Natural killer cell (primary cell): Measurements from ENCODE around the gene DIAPH3. TPM values are rescaled to one million over a fixed set of nuclear protein-coding genes. Genes with fewer than 3 reads are reported as not detected.

Source experiments
- ATAC-seq, 3 donors: fragments of 150-1000 bp in 2 of 3; fragments of 200-7000 bp in 1 of 3; cut with Tn5 transposase; 1 replicate in 1 of 3; 2 replicates in 2 of 3; pipeline ENCODE4 v1.10.0; 2021; ENCODE audit warnings: mild to moderate bottlenecking in 2 of 3, moderate library complexity in 2 of 3
- DNase-seq, 2 donors: peaks; one replicate each; pipeline versions ENCODE4 v3.0.0 to v3.0.0-alpha.2; 2013 to 2021; ENCODE audit warnings: mixed read lengths in 1 of 2
- H3K27ac ChIP-seq: one replicate; pipeline ENCODE4 v1.5.1; 2013; ENCODE audit warnings: mild to moderate bottlenecking, low read length
- H3K27me3 ChIP-seq: one replicate; pipeline ENCODE4 v1.6.1; 2013; ENCODE audit warnings: low read length; ENCODE audit not compliant: control insufficient read depth, insufficient read depth
- H3K36me3 ChIP-seq: one replicate; pipeline ENCODE4 v1.6.1; 2013; ENCODE audit warnings: low read length; ENCODE audit not compliant: control insufficient read depth, insufficient read depth
- H3K4me1 ChIP-seq: one replicate; pipeline ENCODE4 v1.6.1; 2013; ENCODE audit warnings: low read length; ENCODE audit not compliant: control insufficient read depth, insufficient read depth
- H3K4me3 ChIP-seq: one replicate; pipeline ENCODE4 v1.5.1; 2013; ENCODE audit warnings: low read length
- H3K9me3 ChIP-seq: one replicate; pipeline ENCODE4 v1.6.1; 2013; ENCODE audit warnings: low read length; ENCODE audit not compliant: control insufficient read depth, insufficient read depth
- H3K27ac Mint-ChIP-seq, 2 donors: one replicate each; pipeline ENCODE4 v1.8.0; 2022; ENCODE audit warnings: mild to moderate bottlenecking in 2 of 2, mixed read lengths in 2 of 2, moderate library complexity in 1 of 2
- H3K27me3 Mint-ChIP-seq, 2 donors: one replicate each; pipeline ENCODE4 v1.8.0; 2022; ENCODE audit warnings: low read depth in 2 of 2, mixed read lengths in 2 of 2
- H3K36me3 Mint-ChIP-seq: one replicate; pipeline ENCODE4 v1.8.0; 2022; ENCODE audit warnings: mixed read lengths
- H3K4me1 Mint-ChIP-seq, 2 donors: one replicate each; pipeline ENCODE4 v1.8.0; 2022; ENCODE audit warnings: mixed read lengths in 2 of 2
- H3K4me3 Mint-ChIP-seq: one replicate; pipeline ENCODE4 v1.8.0; 2022; ENCODE audit warnings: mild to moderate bottlenecking, moderate library complexity, mixed read lengths
- H3K9me3 Mint-ChIP-seq, 2 donors: one replicate each; pipeline ENCODE4 v1.8.0; 2022; ENCODE audit warnings: mixed read lengths in 2 of 2
- WGBS: methylation state at CpG from one replicate; pipeline ENCODE4 v1.1.7; 2013; ENCODE audit warnings: missing lambda C conversion rate; ENCODE audit not compliant: insufficient coverage; 5-methylcytosine and 5-hydroxymethylcytosine counted together
- intact Hi-C: fragments of 100-400 bp; cut with micrococcal nuclease; formaldehyde crosslinking; loops from one replicate; pipeline ENCODE4 v1.14.2; 2022
- total RNA-seq, 4 donors: library from RNA; stranded (reverse); fragments of 120-200 nt in 1 of 4; gene quantifications; one replicate each; pipeline versions ENCODE4 v1.2.3 to v1.2.4, GENCODE V29; 2013 to 2022
- TF ChIP-seq, protein P1 (sequence below): fragments of 200-600 bp; IDR thresholded peaks from one replicate; pipeline ENCODE4 v1.8.0; 2022; ENCODE audit warnings: antibody characterized with exemption

Gene DIAPH3
- total RNA-seq, 3 donors from 2014 or later (not counting 1 experiment from before 2014, with no cell fraction given): 0.54 to 1.0 (median 0.98) TPM

DNA sequence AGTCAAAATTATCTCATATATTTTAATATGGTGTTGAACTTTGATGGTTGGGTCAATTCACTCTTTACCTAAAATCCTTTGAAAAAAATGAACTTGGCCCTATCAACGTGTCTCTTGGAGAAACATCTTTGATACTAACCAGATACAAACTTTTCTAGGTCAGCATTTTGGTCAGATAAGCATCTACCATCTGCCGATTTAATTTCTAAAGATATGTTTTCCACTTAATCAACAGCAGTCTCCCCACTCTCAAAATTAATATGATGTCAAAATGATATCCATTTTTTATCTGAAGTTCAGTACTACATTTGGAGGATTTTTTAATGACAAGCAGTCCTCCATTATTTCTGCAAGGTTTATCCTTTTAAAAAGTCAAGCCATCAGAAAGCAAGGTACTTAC lies 288.8 kb downstream of the DIAPH3 start:
- no peaks in the 10 kb centered on the region for H3K27me3 Mint-ChIP-seq
- H3K36me3 ChIP-seq: no peaks in the 10 kb centered on the region
- no peak for ATAC-seq
- H3K27me3 ChIP-seq: no peaks in the 10 kb centered on the region
- no peak overlapping the region for H3K4me3 ChIP-seq
- no peaks in the 10 kb centered on the region for H3K36me3 Mint-ChIP-seq
- WGBS: 88% methylated on average over 1 of the region's 2 CpGs
- peaks cover 0 to 2% of the 10 kb centered on the region in 2 donors for H3K9me3 Mint-ChIP-seq
- no peaks in the 10 kb centered on the region for H3K9me3 ChIP-seq
- H3K4me1 Mint-ChIP-seq: no peaks in the 10 kb centered on the region
- intact Hi-C loops: no loop called here
- no peak overlapping the region for H3K27ac ChIP-seq
- H3K4me1 ChIP-seq: no peaks in the 10 kb centered on the region
- DNase-seq: no peak
- TF ChIP-seq, protein P1, sequence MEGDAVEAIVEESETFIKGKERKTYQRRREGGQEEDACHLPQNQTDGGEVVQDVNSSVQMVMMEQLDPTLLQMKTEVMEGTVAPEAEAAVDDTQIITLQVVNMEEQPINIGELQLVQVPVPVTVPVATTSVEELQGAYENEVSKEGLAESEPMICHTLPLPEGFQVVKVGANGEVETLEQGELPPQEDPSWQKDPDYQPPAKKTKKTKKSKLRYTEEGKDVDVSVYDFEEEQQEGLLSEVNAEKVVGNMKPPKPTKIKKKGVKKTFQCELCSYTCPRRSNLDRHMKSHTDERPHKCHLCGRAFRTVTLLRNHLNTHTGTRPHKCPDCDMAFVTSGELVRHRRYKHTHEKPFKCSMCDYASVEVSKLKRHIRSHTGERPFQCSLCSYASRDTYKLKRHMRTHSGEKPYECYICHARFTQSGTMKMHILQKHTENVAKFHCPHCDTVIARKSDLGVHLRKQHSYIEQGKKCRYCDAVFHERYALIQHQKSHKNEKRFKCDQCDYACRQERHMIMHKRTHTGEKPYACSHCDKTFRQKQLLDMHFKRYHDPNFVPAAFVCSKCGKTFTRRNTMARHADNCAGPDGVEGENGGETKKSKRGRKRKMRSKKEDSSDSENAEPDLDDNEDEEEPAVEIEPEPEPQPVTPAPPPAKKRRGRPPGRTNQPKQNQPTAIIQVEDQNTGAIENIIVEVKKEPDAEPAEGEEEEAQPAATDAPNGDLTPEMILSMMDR: no peak
- no peak overlapping the region for H3K27ac Mint-ChIP-seq
- H3K4me3 Mint-ChIP-seq: no peak overlapping the region

DNA sequence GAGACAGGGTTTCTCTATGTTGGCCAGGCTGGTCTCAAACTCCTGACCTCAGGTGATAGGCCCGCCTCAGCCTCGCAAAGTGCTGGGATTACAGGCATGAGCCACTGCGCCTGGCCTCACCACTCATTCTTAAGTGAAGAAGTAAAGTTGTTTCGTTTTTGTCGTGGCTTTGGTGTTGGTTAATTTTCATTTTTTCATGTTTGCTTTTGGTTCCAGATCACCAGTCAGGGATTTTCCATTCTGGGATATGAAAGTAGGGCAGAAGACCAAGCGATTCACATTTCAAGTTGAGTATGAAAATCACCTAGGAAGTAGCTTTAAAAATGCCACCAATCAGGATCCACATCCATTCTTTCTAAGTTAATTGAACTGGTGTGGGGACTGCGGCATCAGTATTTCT lies 289.9 kb downstream of the DIAPH3 start:
- Histone ChIP-seq H3K27me3 (no peaks in the 10 kb centered on the region), H3K4me1 (no peaks in the 10 kb centered on the region), H3K9me3 (no peaks in the 10 kb centered on the region), H3K36me3 (no peaks in the 10 kb centered on the region), H3K27ac (no peak overlapping the region), H3K4me3 (no peak overlapping the region)
- intact Hi-C loops: no loop called here
- 88% methylated on average over 6 of the region's 7 CpGs for WGBS
- Mint-ChIP-seq H3K36me3 (no peaks in the 10 kb centered on the region), H3K4me3 (no peak overlapping the region), H3K27ac (no peak overlapping the region), H3K4me1 (no peaks in the 10 kb centered on the region), H3K9me3 (peaks cover 0 to 2% of the 10 kb centered on the region in 2 donors), H3K27me3 (no peaks in the 10 kb centered on the region)
- TF ChIP-seq, protein P1: no peak
- ATAC-seq (no peak), DNase-seq (no peak)

DNA sequence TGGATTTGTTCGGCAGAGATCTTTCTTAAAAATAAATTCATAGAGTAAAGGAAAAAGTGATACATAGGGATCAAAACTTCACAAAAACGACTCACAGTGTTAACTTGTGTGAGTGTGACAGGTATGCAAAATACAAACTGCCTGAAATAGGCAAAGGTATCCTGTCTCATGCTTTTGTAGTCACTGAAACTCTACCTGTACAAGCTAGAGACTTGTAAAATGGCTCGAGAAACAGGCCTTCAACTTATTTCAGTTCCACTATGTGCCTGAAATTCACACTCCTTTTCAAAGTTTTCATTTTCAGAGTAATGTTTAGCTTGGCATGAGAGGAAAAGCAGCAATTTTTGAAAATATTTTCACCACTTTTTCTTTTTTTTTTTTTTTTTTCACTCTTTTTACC lies 290.4 kb downstream of the DIAPH3 start:
- no peaks in the 10 kb centered on the region for H3K27me3 ChIP-seq
- no peaks in the 10 kb centered on the region for H3K36me3 ChIP-seq
- Mint-ChIP-seq H3K27ac (no peak overlapping the region), H3K9me3 (peaks cover 0 to 2% of the 10 kb centered on the region in 2 donors), H3K27me3 (no peaks in the 10 kb centered on the region), H3K36me3 (no peaks in the 10 kb centered on the region), H3K4me1 (no peaks in the 10 kb centered on the region), H3K4me3 (no peak overlapping the region)
- WGBS: 89% methylated on average over 2 of the region's 3 CpGs
- no peak overlapping the region for H3K4me3 ChIP-seq
- TF ChIP-seq, protein P1: no peak
- DNase-seq (no peak), ATAC-seq (no peak)
- intact Hi-C loops: no loop called here
- H3K9me3 ChIP-seq: no peaks in the 10 kb centered on the region
- H3K4me1 ChIP-seq: no peaks in the 10 kb centered on the region
- H3K27ac ChIP-seq: no peak overlapping the region

DNA sequence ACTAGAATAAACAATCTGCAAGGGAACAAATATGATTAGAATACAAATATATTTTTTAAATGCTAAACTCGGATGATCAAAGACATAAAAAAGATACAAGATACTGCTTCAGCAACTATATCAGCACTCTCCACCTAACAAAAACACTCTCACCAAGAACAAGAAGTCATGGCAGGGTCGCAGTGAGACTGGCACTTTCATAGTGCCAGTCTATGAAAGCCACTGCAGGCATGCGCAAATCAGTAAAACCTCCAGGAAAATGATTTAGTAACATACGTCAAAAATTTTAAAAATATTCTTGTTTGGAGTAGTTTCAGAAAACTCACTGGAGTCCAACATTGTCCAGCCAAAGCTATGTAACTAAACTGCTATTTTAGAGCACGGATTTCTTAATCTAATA lies 295.9 kb downstream of the DIAPH3 start:
- DNase-seq (no peak), ATAC-seq (no peak)
- Mint-ChIP-seq H3K4me3 (no peak overlapping the region), H3K9me3 (no peaks in the 10 kb centered on the region), H3K27me3 (no peaks in the 10 kb centered on the region), H3K4me1 (no peaks in the 10 kb centered on the region), H3K36me3 (no peaks in the 10 kb centered on the region), H3K27ac (no peak overlapping the region)
- H3K4me1 ChIP-seq: no peaks in the 10 kb centered on the region
- TF ChIP-seq, protein P1: no peak
- H3K36me3 ChIP-seq: no peaks in the 10 kb centered on the region
- H3K27me3 ChIP-seq: no peaks in the 10 kb centered on the region
- 98% methylated on average over 4 of the region's 5 CpGs for WGBS
- no peaks in the 10 kb centered on the region for H3K9me3 ChIP-seq
- H3K27ac ChIP-seq: no peak overlapping the region
- H3K4me3 ChIP-seq: no peak overlapping the region
- intact Hi-C loops: no loop called here
